GM21723 (cell line): ENCODE measurements around the gene MS4A6A.
A peak's percentile ranks its signal among the peaks of the same experiment; 100 is the strongest.
"Not testable (repeated sequence)": the region's sequence is repeated elsewhere in the genome, so short reads cannot be mapped to it uniquely, and the experiment has no call there.

Experiments
- ATAC-seq: cut with Tn5 transposase; IDR thresholded peaks from one replicate; pipeline ENCODE4 v1.9.1; 2021; ENCODE audit warnings: mild to moderate bottlenecking, moderate library complexity; ENCODE audit not compliant: unreplicated experiment

The MS4A6A gene

GRCh38 chr11:60182541-60183330 is at the start of gene MS4A6A:
Gene MS4A6A, minus strand, starts transcription at chr11:60183083. Its CDS starts 1,356 bp downstream, at chr11:60181727.
- ATAC-seq = no peak

- ATAC-seq = no peak
These were observed 47.8 kb upstream of the MS4A6A start for GRCh38 chr11:60230681-60231080.

GRCh38 chr11:60222141-60222540 is 39.3 kb upstream of the MS4A6A start:
- no peak for ATAC-seq

- no peak for ATAC-seq
These were observed 38.8 kb upstream of the MS4A6A start for GRCh38 chr11:60221692-60222091.

GRCh38 chr11:60221181-60221580 is 38.3 kb upstream of the MS4A6A start:
- no peak for ATAC-seq

GRCh38 chr11:60214386-60214785 is 31.5 kb upstream of the MS4A6A start:
- no peak for ATAC-seq

DNA sequence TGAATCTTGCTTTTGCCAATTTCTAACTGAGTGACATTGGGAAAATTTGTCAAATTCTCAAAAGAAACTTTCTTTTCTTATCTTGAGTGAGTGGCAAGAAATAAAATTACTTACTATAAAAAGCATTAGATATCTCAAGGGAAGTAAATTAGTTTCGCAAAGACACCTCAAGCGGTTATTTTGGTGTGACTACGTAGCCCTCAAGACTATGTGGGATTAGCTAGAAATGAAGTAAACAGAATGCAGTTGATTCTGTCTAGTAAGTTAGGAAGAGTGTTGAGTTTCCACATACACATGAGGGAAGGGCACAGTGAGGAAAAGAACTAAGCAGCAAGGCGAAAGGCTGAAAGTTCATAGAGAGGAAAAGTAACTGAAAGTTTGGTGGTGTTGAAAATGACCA is 28.3 kb upstream of the MS4A6A start:
- no peak for ATAC-seq

- no peak for ATAC-seq
These were observed 27.1 kb upstream of the MS4A6A start for GRCh38 chr11:60209977-60210376.

DNA sequence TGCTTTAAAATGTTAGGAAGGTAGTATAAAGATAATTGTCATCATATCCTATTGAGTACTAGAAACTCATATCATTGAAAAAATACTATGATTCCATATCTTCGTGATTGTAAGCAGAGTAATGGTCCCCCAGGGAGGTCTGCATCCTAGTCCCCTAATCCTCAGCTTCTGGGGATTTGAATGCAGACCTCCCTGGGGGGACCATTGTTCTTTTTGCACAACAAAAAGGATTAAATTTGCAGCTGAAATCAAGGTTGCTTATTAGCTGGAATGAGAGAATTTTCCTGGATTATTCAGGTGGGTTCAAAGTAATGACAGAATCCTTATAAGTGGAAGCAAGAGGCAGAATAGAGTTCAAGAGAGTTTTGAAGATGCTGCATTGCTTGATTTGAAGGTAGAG is 26.1 kb upstream of the MS4A6A start:
- ATAC-seq = no peak

- ATAC-seq = no peak
These were observed 25.4 kb upstream of the MS4A6A start for GRCh38 chr11:60208146-60208895.

GRCh38 chr11:60206616-60207015 is 23.7 kb upstream of the MS4A6A start:
- ATAC-seq = no peak

DNA sequence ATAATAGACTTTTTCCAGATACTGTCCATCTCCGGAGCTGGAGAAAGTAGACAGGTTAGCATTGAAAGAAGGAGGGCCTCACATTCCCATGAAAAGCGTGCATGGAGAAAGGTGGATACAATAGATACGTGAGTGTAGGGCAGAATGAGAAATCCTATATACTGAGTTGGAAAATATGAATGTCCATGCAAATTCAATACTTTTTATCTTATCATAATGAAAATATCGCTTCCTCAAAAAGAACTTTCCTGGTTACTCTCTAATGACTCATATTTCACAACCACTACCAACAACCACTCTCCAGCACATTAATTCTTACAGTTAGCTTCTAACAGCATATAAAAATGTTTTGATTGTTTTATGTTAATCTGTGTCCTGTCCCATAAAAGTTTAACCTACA is 22.0 kb upstream of the MS4A6A start:
- ATAC-seq = peak; percentile 81

GRCh38 chr11:60201334-60201733 is 18.5 kb upstream of the MS4A6A start:
- not testable (repeated sequence) for ATAC-seq

DNA sequence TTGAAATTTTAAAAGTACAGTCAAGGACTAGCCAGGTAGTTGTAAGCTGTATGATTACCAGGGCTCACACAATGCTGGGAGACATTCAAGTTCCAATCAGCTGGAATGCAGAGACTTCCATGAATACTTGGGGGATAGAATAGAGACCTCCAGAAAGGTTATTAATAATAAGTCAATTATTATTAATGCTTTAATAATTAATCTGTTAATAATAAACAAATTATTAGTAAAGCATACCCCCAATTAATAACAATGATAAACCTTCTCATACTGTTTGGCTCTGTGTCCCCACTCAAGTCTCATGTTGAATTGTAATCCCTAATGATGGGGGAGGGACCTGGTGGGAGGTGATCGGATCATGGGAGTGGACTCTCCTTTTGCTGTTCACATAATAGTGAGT is 14.6 kb upstream of the MS4A6A start:
- no peak for ATAC-seq

DNA sequence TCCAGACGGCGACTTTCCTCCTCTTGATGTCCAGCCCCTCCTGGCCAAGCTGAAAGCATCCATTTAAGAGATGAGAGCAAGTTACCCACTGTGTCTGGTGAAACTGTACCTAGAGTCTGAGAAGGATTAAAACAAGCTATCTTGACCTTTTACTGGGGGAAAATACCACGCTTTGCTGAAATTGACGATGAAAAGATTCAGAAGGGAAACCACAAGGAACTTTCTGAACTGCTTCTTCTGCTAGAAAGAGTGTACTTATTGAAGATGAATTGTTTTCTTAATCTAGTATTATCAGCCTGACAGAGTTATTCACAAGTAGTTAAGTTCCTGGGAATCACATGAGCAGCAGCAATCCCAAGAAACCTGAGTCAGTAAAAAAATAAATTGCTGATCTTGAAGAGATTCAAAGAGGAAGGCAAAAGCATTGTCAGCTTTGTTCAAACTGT is 13.1 kb upstream of the MS4A6A start:
- peak; percentile 83 for ATAC-seq

- ATAC-seq = no peak
These were observed 11.6 kb upstream of the MS4A6A start for GRCh38 chr11:60194511-60194910.

GRCh38 chr11:60193687-60194433 is 11.0 kb upstream of the MS4A6A start:
- ATAC-seq = peak; percentile 76

- ATAC-seq = not testable (repeated sequence)
These were observed 9.7 kb upstream of the MS4A6A start for GRCh38 chr11:60192564-60192963.

GRCh38 chr11:60188481-60188880 is 5.6 kb upstream of the MS4A6A start:
- not testable (repeated sequence) for ATAC-seq

- ATAC-seq = not testable (repeated sequence)
These were observed 3.2 kb upstream of the MS4A6A start for GRCh38 chr11:60186128-60186527.

GRCh38 chr11:60185512-60185827 is 2.6 kb upstream of the MS4A6A start:
- not testable (repeated sequence) for ATAC-seq
